H1 (cell line): ENCODE results near the gene ABCB11. TPM values are rescaled to one million over a fixed set of nuclear protein-coding genes. Genes with fewer than 3 reads are reported as not detected.
A peak's percentile ranks its signal among the peaks of the same experiment; 100 is the strongest.

ENCODE experiments used
- CTCF ChIA-PET: fragments of 300-600 bp; sonication (Branson Sonifier 250); formaldehyde crosslinking; loops from one replicate; lab custom pipeline; 2021; ENCODE audit not compliant: partially characterized antibody; lab: Charles Lee
- POLR2A ChIA-PET: fragments of 300-600 bp; sonication (Branson Sonifier 250); formaldehyde crosslinking; loops from one replicate; lab custom pipeline; 2021; ENCODE audit warnings: inconsistent platforms; ENCODE audit not compliant: partially characterized antibody; lab: Charles Lee
- DNase-seq, 2 experiments: peaks; one replicate each; pipeline versions ENCODE4 v3.0.0 to v3.0.0-alpha.2; 2010 to 2022; ENCODE audit warnings: low spot score in 2 of 2, low read depth in 1 of 2, mixed read lengths in 1 of 2
- FAIRE-seq: peaks from 2 replicates; lab custom pipeline; 2011; peaks lifted over from hg19 to GRCh38; lab: Jason Lieb, UNC
- H2AFZ ChIP-seq: 2 replicates; pipeline ENCODE4 v1.8.1; 2012; ENCODE audit warnings: low read length, inconsistent platforms
- H2AK5ac ChIP-seq: 2 replicates; pipeline ENCODE4 v1.6.1; 2013; ENCODE audit warnings: low read depth, low read length
- H2BK120ac ChIP-seq: replicated peaks from 2 replicates; pipeline ENCODE3; 2013; ENCODE audit warnings: low read depth, low read length, inconsistent platforms
- H2BK12ac ChIP-seq: 2 replicates; pipeline ENCODE4 v1.6.1; 2013; ENCODE audit warnings: low read depth, low read length
- H2BK15ac ChIP-seq: 2 replicates; pipeline ENCODE4 v1.6.1; 2013; ENCODE audit warnings: low read length
- H2BK20ac ChIP-seq: 2 replicates; pipeline ENCODE4 v1.6.1; 2013; ENCODE audit warnings: low read length
- H2BK5ac ChIP-seq: 2 replicates; pipeline ENCODE4 v1.6.1; 2013; ENCODE audit warnings: low read depth, low read length
- H3K14ac ChIP-seq: 2 replicates; pipeline ENCODE4 v1.6.1; 2013; ENCODE audit warnings: inconsistent platforms; ENCODE audit not compliant: insufficient read length
- H3K18ac ChIP-seq: 2 replicates; pipeline ENCODE4 v1.6.1; 2013; ENCODE audit warnings: low read length; ENCODE audit errors: extremely low read depth
- H3K23ac ChIP-seq: 2 replicates; pipeline ENCODE4 v1.6.1; 2013; ENCODE audit warnings: inconsistent platforms; ENCODE audit not compliant: insufficient read length
- H3K23me2 ChIP-seq: 2 replicates; pipeline ENCODE4 v1.6.1; 2013; ENCODE audit warnings: low read depth, low read length
- H3K27ac ChIP-seq: 2 replicates; pipeline ENCODE4 v1.6.1; 2011; ENCODE audit warnings: low read depth, low read length, inconsistent platforms
- H3K27me3 ChIP-seq, 4 experiments: replicated peaks in 1 of 4; 1 replicate in 1 of 4; 2 replicates in 3 of 4; pipeline versions ENCODE4 v1.6.1 to v1.8.1; 2011 to 2013; ENCODE audit warnings: low read length in 3 of 4, mild to moderate bottlenecking in 3 of 4, inconsistent platforms in 2 of 4, mixed read lengths in 2 of 4, moderate library complexity in 1 of 4; ENCODE audit not compliant: control insufficient read depth in 3 of 4, insufficient read depth in 3 of 4; ENCODE audit errors: extremely low read depth in 1 of 4
- H3K36me3 ChIP-seq, 4 experiments: 2 replicates each; pipeline versions ENCODE4 v1.6.1 to v1.8.1; 2011 to 2013; ENCODE audit warnings: mild to moderate bottlenecking in 4 of 4, low read length in 3 of 4, moderate library complexity in 2 of 4, control low read depth in 1 of 4, inconsistent platforms in 1 of 4; ENCODE audit not compliant: insufficient read depth in 4 of 4, control insufficient read depth in 2 of 4
- H3K4ac ChIP-seq: replicated peaks from 2 replicates; pipeline ENCODE3; 2013; ENCODE audit warnings: low read length, low read depth, mixed read lengths, inconsistent platforms; ENCODE audit not compliant: insufficient read length
- H3K4me1 ChIP-seq, 4 experiments: replicated peaks in 1 of 4; 1 replicate in 1 of 4; 2 replicates in 3 of 4; pipeline versions ENCODE4 v1.6.1 to v1.8.1; 2011 to 2013; ENCODE audit warnings: low read length in 3 of 4, inconsistent platforms in 2 of 4, mixed read lengths in 1 of 4; ENCODE audit not compliant: insufficient read depth in 4 of 4, control insufficient read depth in 3 of 4
- H3K4me2 ChIP-seq, 2 experiments: 2 replicates each; pipeline versions ENCODE4 v1.6.1 to v1.8.1; 2011 to 2013; ENCODE audit warnings: low read depth in 2 of 2, low read length in 2 of 2, control low read depth in 1 of 2, inconsistent platforms in 1 of 2, mild to moderate bottlenecking in 1 of 2; ENCODE audit not compliant: insufficient read depth in 1 of 2
- H3K4me3 ChIP-seq, 4 experiments: fragments of 200-600, 300-600 bp in 1 of 4; sonication (generic), shearing (Covaris generic), sonication (Bioruptor Twin) in 1 of 4; 2 replicates each; pipeline versions ENCODE4 v1.5.1 to v1.8.1; 2011 to 2016; ENCODE audit warnings: low read length in 4 of 4, low read depth in 3 of 4, control low read depth in 2 of 4, inconsistent platforms in 2 of 4, mild to moderate bottlenecking in 2 of 4, mixed read lengths in 1 of 4, moderate library complexity in 1 of 4; ENCODE audit not compliant: insufficient read depth in 2 of 4; ENCODE audit errors: extremely low read depth in 1 of 4
- H3K56ac ChIP-seq: replicated peaks from 2 replicates; pipeline ENCODE3; 2013; ENCODE audit warnings: low read depth, mild to moderate bottlenecking, mixed read lengths, low read length, inconsistent platforms; ENCODE audit not compliant: insufficient read length
- H3K79me1 ChIP-seq: 2 replicates; pipeline ENCODE4 v1.6.1; 2013; ENCODE audit warnings: low read depth, low read length, control low read depth
- H3K79me2 ChIP-seq, 2 experiments: 2 replicates each; pipeline versions ENCODE4 v1.6.1 to v1.8.1; 2012 to 2013; ENCODE audit warnings: low read length in 2 of 2, mild to moderate bottlenecking in 2 of 2, inconsistent platforms in 1 of 2; ENCODE audit not compliant: insufficient read depth in 2 of 2, control insufficient read depth in 1 of 2
- H3K9ac ChIP-seq, 4 experiments: replicated peaks in 1 of 4; 1 replicate in 1 of 4; 2 replicates in 3 of 4; pipeline versions ENCODE4 v1.6.1 to v1.8.1; 2011 to 2013; ENCODE audit warnings: low read depth in 3 of 4, low read length in 3 of 4, control low read depth in 2 of 4, mild to moderate bottlenecking in 2 of 4, moderate library complexity in 2 of 4, inconsistent platforms in 1 of 4; ENCODE audit errors: extremely low read depth in 1 of 4
- H3K9me3 ChIP-seq, 2 experiments: 2 replicates each; pipeline versions ENCODE4 v1.6.1 to v1.8.1; 2012 to 2013; ENCODE audit warnings: mild to moderate bottlenecking in 2 of 2, moderate library complexity in 2 of 2, control low read depth in 1 of 2, inconsistent platforms in 1 of 2, low read depth in 1 of 2, low read length in 1 of 2, mixed read lengths in 1 of 2; ENCODE audit not compliant: insufficient read depth in 2 of 2
- H4K20me1 ChIP-seq, 2 experiments: replicated peaks in 1 of 2; 2 replicates each; pipeline versions ENCODE3 to v1.8.1; 2011 to 2013; ENCODE audit warnings: inconsistent platforms in 2 of 2, low read length in 2 of 2, mild to moderate bottlenecking in 1 of 2; ENCODE audit not compliant: insufficient read depth in 2 of 2, control insufficient read depth in 1 of 2
- H4K5ac ChIP-seq: 2 replicates; pipeline ENCODE4 v1.6.1; 2013; ENCODE audit warnings: low read length, low read depth, mixed read lengths, inconsistent platforms; ENCODE audit not compliant: insufficient read length
- H4K8ac ChIP-seq: 2 replicates; pipeline ENCODE4 v1.8.0; 2013; ENCODE audit warnings: mild to moderate bottlenecking, moderate library complexity, low read length, inconsistent platforms; ENCODE audit not compliant: insufficient read depth; ENCODE audit errors: extremely low read depth
- H4K91ac ChIP-seq: replicated peaks from 2 replicates; pipeline ENCODE3; 2013; ENCODE audit warnings: low read length, mixed read lengths, inconsistent platforms; ENCODE audit not compliant: insufficient read length
- SAP30 ChIP-seq: fragments of 300-600 bp; sonication (generic); IDR thresholded peaks from 2 replicates; pipeline ENCODE4 v1.7.1; 2012; ENCODE audit warnings: low read length, moderate library complexity, mild to moderate bottlenecking, inconsistent platforms; ENCODE audit not compliant: insufficient read depth, insufficient replicate concordance
- WGBS, 2 experiments: shearing (Covaris generic) in 1 of 2; methylation state at CpG; one replicate each; pipeline versions ENCODE4 v1.1.6 to v1.1.7; 2013 to 2015; ENCODE audit warnings: low lambda C conversion rate in 2 of 2, mixed read lengths in 2 of 2, inconsistent platforms in 1 of 2, low coverage in 1 of 2, missing lambda C conversion rate in 1 of 2; ENCODE audit not compliant: insufficient replicate concordance in 2 of 2, insufficient coverage in 1 of 2, insufficient read length in 1 of 2; ENCODE audit errors: extremely low coverage in 1 of 2, missing lambda C conversion rate in 1 of 2; 5-methylcytosine and 5-hydroxymethylcytosine counted together
- polyA plus RNA-seq, 7 experiments: library from polyadenylated mRNA; depleted of rRNA in 3 of 7; stranded (reverse) in 5 of 7; unstranded in 2 of 7; fragments of >200 nt in 5 of 7; fragments of 200-250 nt in 2 of 7; gene quantifications; 1 replicate in 5 of 7; 2 replicates in 1 of 7; 4 replicates in 1 of 7; pipeline versions ENCODE4 v1.2.1 to v1.2.3, GENCODE V29; 2011 to 2013; ENCODE audit warnings: missing spikeins in 2 of 7, mixed read lengths in 2 of 7
- total RNA-seq: library from RNA; stranded (reverse); fragmentation: NEBNext Ultra II Directional; extraction: Animal tissue kit (Norgen Biotek cat#: 25700); gene quantifications from 2 replicates; pipeline ENCODE4 v1.2.1, GENCODE V29; 2021
- TF ChIP-seq, protein P1 (sequence below): IDR thresholded peaks from 2 replicates; pipeline ENCODE4 v1.6.1; 2012; ENCODE audit warnings: inconsistent platforms

ABCB11 gene
- total and polyA plus RNA-seq, 2 of the 8 experiments (the other 6 are each of a cell fraction or from before 2014, with no cell fraction given) = not detected

DNA sequence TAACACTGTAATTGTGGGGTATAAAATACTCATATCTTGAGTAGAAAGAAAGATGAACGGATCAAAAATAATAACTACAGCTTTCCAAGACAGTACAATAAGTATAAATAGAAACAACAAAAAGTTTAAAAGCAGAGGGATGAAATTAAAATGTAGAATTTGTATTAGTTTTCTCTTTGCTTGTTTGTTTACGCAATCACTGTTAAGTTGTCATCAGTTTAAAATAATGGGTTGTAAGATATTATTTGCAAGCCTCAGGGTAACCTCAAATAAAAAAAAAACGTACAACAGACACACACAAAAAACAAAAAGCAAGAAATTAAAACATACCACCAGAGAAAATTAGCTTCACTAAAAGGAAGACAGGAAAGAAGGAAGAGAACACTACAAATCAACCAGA lies 18.0 kb upstream of the ABCB11 start:
- no peaks in the 10 kb centered on the region for H3K36me3 ChIP-seq
- no peaks in the 10 kb centered on the region for H4K20me1 ChIP-seq
- H3K27me3 ChIP-seq = no peaks in the 10 kb centered on the region
- no peak overlapping the region for H3K27ac ChIP-seq
- no peak overlapping the region for H2BK5ac ChIP-seq
- CTCF ChIA-PET = interaction anchor here (1.0 kb wide), 1 partner anchor 11 kb away, joined by 3 read pairs; no protein-coding TSS in a partner anchor
- H2BK20ac ChIP-seq = no peak overlapping the region
- H3K9me3 ChIP-seq = peaks cover under 1 to 4% of the 10 kb centered on the region in 2 experiments; a peak in 3 of 4 replicates
- no peak overlapping the region for H2BK15ac ChIP-seq
- no peak overlapping the region for H3K9ac ChIP-seq
- no peaks in the 10 kb centered on the region for H3K4me1 ChIP-seq
- no peaks in the 10 kb centered on the region for H3K79me2 ChIP-seq
- no peak overlapping the region for H2BK12ac ChIP-seq
- no peak for TF ChIP-seq SAP30
- TF ChIP-seq, protein P1, sequence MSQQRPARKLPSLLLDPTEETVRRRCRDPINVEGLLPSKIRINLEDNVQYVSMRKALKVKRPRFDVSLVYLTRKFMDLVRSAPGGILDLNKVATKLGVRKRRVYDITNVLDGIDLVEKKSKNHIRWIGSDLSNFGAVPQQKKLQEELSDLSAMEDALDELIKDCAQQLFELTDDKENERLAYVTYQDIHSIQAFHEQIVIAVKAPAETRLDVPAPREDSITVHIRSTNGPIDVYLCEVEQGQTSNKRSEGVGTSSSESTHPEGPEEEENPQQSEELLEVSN = no peak
- TF ChIP-seq, all 59 proteins: peak for 0
- DNase-seq (no peak), FAIRE-seq (peak; percentile 57)
- Histone ChIP-seq H4K91ac (no peak overlapping the region), H3K4ac (no peak overlapping the region), H3K14ac (no peak overlapping the region), H2BK120ac (no peak overlapping the region), H3K4me3 (no peak overlapping the region), H3K18ac (no peak overlapping the region), H3K4me2 (no peak overlapping the region), H2AK5ac (no peak overlapping the region), H3K23me2 (no peaks in the 10 kb centered on the region), H4K5ac (no peak overlapping the region), H2AFZ (no peak overlapping the region), H4K8ac (no peak overlapping the region), H3K56ac (no peak overlapping the region), H3K79me1 (no peaks in the 10 kb centered on the region; the same call in 1 of the 2 replicates), H3K23ac (no peak overlapping the region)
- 79% methylated on average over 3 of the region's 3 CpGs; no CpG with 5 or more reads in 1 of the 2 experiments for WGBS, 2 experiments
- POLR2A ChIA-PET = no interaction called here
